IMR-90 (cell line): ENCODE results near the gene TMTC1.

Experiments used
- CTCF ChIP-seq: conservative IDR thresholded peaks from 2 replicates; pipeline ENCODE4 v1.5.1; 2012; ENCODE audit warnings: mild to moderate bottlenecking, low read depth, low read length, improper control_type of control experiment
- MXI1 ChIP-seq: IDR thresholded peaks from 2 replicates; pipeline ENCODE4 v1.6.1; 2012; ENCODE audit warnings: low read depth, mild to moderate bottlenecking, low read length, moderate library complexity, borderline replicate concordance
- POLR2A ChIP-seq: IDR thresholded peaks from 2 replicates; pipeline ENCODE4 v1.6.1; 2012; ENCODE audit warnings: mild to moderate bottlenecking, low read depth, low read length
- RAD21 ChIP-seq: IDR thresholded peaks from 2 replicates; pipeline ENCODE4 v1.6.1; 2012; ENCODE audit warnings: low read length, improper control_type of control experiment
- RFX5 ChIP-seq: IDR thresholded peaks from 2 replicates; pipeline ENCODE4 v1.8.0; 2012; ENCODE audit warnings: low read depth, mild to moderate bottlenecking, low read length, moderate library complexity
- SMC3 ChIP-seq: fragments of 150-350 bp; IDR thresholded peaks from 2 replicates; pipeline ENCODE4 v1.6.1; 2016; ENCODE audit warnings: low read depth, mild to moderate bottlenecking, antibody characterized with exemption, low read length, moderate library complexity
- USF2 ChIP-seq: fragments of 150-350 bp; IDR thresholded peaks from 2 replicates; pipeline ENCODE4 v1.6.1; 2017; ENCODE audit warnings: mild to moderate bottlenecking, antibody characterized with exemption, low read length, low read depth

- no peak for TF ChIP-seq CTCF
- no peak for TF ChIP-seq MXI1
- TF ChIP-seq RAD21 = no peak
- TF ChIP-seq USF2 = no peak
- no peak for TF ChIP-seq RFX5
- no peak for TF ChIP-seq SMC3
- no peak for TF ChIP-seq POLR2A
These were observed 240.7 kb downstream of the TMTC1 start for GRCh38 chr12:29543036-29543435.
